Nephron (organoid): ENCODE measurements around the gene HOXA2.

Experiments
- H3K27ac Mint-ChIP-seq, 3 experiments: 2 replicates each; pipeline ENCODE4 v1.8.0; 2020; ENCODE audit warnings: mixed read lengths in 3 of 3, mild to moderate bottlenecking in 2 of 3, moderate library complexity in 1 of 3
- H3K27me3 Mint-ChIP-seq: 2 replicates; pipeline ENCODE4 v1.8.0; 2021; ENCODE audit warnings: low read depth, mild to moderate bottlenecking, moderate library complexity, mixed read lengths
- H3K36me3 Mint-ChIP-seq: 2 replicates; pipeline ENCODE4 v1.8.0; 2020; ENCODE audit warnings: low read depth, mixed read lengths
- H3K4me1 Mint-ChIP-seq: 2 replicates; pipeline ENCODE4 v1.8.0; 2020; ENCODE audit warnings: mixed read lengths
- H3K4me3 Mint-ChIP-seq, 3 experiments: 2 replicates each; pipeline ENCODE4 v1.8.0; 2020; ENCODE audit warnings: mild to moderate bottlenecking in 3 of 3, mixed read lengths in 3 of 3, moderate library complexity in 2 of 3
- H3K9me3 Mint-ChIP-seq: 2 replicates; pipeline ENCODE4 v1.8.0; 2020; ENCODE audit warnings: mixed read lengths
- TF ChIP-seq, protein P1 (sequence below), 3 experiments: fragments of 200-600 bp; sonication (generic); IDR thresholded peaks; one replicate each; pipeline ENCODE4 v1.5.0; 2021; ENCODE audit warnings: antibody characterized with exemption in 3 of 3; ENCODE audit not compliant: unreplicated experiment in 3 of 3

Gene HOXA2

DNA sequence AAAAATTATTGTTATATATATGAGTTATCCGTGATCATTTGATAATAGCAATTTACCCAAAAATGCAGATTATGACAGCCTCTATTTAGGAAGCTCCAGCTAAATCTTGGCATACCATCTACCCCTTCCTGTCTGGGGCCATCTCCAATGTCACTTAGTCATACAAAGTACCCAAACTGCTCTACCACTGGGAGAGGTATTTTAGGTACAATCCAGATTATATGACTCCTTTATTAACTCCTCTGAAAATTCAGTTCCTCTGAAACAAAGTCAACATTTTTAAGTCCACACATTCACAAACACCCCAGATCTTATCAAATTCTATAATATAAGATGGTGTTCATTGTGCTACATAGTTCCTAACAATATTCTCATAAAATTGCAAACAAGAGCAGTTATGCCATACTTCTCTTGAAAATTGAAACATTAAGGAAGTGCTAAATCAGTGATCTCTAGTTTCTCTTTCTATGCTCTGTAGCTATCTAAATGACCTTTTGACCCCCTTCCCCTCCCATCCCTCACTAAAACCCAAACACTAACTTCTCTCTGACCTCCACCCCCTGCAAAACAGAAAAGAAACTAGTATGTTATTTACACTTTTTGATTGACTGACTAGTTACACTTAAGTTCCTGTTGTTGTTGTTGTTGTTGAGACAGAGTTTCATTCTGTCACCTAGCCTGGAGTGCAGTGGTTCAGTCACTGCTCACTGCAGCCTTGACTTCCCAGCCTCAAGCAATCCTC, 23.1 kb downstream of the HOXA2 start:
- Mint-ChIP-seq H3K27ac (no peak overlapping the region), H3K36me3 (no peaks in the 10 kb centered on the region), H3K27me3 (no peaks in the 10 kb centered on the region), H3K4me3 (no peak overlapping the region), H3K4me1 (peaks cover 18% of the 10 kb centered on the region), H3K9me3 (peaks cover 4% of the 10 kb centered on the region)
- TF ChIP-seq, protein P1, sequence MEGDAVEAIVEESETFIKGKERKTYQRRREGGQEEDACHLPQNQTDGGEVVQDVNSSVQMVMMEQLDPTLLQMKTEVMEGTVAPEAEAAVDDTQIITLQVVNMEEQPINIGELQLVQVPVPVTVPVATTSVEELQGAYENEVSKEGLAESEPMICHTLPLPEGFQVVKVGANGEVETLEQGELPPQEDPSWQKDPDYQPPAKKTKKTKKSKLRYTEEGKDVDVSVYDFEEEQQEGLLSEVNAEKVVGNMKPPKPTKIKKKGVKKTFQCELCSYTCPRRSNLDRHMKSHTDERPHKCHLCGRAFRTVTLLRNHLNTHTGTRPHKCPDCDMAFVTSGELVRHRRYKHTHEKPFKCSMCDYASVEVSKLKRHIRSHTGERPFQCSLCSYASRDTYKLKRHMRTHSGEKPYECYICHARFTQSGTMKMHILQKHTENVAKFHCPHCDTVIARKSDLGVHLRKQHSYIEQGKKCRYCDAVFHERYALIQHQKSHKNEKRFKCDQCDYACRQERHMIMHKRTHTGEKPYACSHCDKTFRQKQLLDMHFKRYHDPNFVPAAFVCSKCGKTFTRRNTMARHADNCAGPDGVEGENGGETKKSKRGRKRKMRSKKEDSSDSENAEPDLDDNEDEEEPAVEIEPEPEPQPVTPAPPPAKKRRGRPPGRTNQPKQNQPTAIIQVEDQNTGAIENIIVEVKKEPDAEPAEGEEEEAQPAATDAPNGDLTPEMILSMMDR (IDR thresholded peaks at IDR 0.05; ENCODE audit: unreplicated experiment in 3 of 3) = no peak

- no peaks in the 10 kb centered on the region for H3K36me3 Mint-ChIP-seq
- no peak overlapping the region for H3K4me3 Mint-ChIP-seq
- H3K9me3 Mint-ChIP-seq = peaks cover 6% of the 10 kb centered on the region
- TF ChIP-seq, protein P1 (IDR thresholded peaks at IDR 0.05; ENCODE audit: unreplicated experiment in 3 of 3) = no peak
- H3K27ac Mint-ChIP-seq = no peak overlapping the region
- no peaks in the 10 kb centered on the region for H3K27me3 Mint-ChIP-seq
- peaks cover 18% of the 10 kb centered on the region for H3K4me1 Mint-ChIP-seq
Observed at GRCh38 chr7:27078616-27079233, 23.8 kb downstream of the HOXA2 start.

DNA sequence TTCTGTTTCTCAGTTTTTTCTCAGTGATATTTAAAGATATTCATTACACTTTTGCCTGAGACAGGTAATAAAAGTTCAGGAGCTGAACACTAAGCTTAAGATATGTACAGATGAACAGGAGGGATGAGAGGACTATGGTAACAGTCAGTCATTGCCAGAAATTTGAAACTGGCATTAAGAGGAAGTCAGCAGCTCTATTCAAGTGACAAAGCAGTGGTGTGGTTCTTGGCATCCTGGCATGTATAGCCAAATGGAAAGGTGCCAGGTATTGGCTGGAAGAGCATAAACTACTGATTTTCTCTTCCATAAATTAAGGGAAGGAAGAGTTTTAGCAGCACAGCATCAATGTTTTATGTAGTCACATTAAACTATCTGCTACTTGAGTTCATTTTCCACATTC, 29.4 kb downstream of the HOXA2 start:
- Mint-ChIP-seq H3K9me3 (peaks cover 6% of the 10 kb centered on the region), H3K4me1 (peaks cover 12% of the 10 kb centered on the region), H3K36me3 (no peaks in the 10 kb centered on the region), H3K27ac (no peak overlapping the region), H3K4me3 (no peak overlapping the region), H3K27me3 (no peaks in the 10 kb centered on the region)
- TF ChIP-seq, protein P1 (IDR thresholded peaks at IDR 0.05; ENCODE audit: unreplicated experiment in 3 of 3) = no peak

DNA sequence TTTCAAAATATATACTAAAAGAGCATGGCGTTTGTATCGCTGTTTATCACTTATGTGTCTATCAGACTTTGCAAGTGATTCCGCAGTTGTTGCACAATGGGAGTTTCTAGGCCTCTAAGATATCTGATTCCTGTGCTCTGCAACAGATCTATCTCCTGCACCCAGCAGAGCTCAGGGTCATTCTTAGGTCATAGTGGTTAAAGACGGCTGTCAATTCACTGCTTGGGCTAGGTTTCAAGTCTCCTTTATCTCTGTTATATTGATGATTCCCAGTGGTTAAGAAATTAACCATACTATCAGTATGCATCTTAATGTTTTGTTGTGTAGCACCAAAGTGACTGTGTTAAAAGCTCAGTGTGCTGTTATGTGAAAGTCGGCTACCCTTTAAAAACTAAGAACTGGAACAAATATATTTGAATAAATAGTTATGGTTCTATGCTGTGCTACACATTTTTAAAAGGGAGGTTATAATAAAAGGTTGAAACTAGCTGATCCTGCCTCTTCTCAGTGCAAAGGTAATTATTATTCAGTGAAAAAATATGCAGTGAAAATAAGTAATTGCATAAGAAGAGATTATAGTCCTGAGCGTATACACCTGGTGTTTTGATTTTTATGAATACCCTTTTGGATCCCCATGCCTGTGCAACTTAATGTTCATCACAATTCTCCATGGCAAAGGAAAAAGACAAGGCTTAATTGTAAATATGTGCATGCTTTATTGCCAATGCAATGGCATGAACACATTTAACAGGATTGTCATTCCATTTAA, 30.7 kb downstream of the HOXA2 start:
- H3K36me3 Mint-ChIP-seq = no peaks in the 10 kb centered on the region
- H3K27me3 Mint-ChIP-seq = no peaks in the 10 kb centered on the region
- peaks cover 12% of the 10 kb centered on the region for H3K4me1 Mint-ChIP-seq
- TF ChIP-seq, protein P1 (IDR thresholded peaks at IDR 0.05; ENCODE audit: unreplicated experiment in 3 of 3) = no peak
- H3K9me3 Mint-ChIP-seq = peaks cover 6% of the 10 kb centered on the region
- no peak overlapping the region for H3K4me3 Mint-ChIP-seq
- H3K27ac Mint-ChIP-seq = no peak overlapping the region

DNA sequence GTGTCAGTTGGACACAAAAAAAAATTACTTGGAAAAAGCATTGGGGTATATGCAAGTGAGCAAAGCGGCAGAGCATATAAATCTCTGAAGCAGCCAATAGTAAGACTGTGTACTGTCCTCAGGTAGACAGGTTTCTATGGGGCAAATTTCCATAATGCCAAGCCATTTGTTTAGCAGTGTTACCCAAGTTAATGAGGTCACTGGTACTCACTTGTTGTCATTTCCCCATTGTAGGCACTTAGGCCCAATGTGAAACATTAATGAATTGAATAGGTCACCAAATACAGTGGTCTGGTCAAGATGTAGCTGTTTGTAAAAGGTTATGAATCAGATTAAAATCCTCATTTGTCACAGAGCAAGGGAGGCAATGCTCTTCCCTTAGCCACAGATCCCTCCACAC, 34.2 kb downstream of the HOXA2 start:
- no peaks in the 10 kb centered on the region for H3K9me3 Mint-ChIP-seq
- no peaks in the 10 kb centered on the region for H3K27me3 Mint-ChIP-seq
- peaks cover 19% of the 10 kb centered on the region for H3K4me1 Mint-ChIP-seq
- H3K36me3 Mint-ChIP-seq = no peaks in the 10 kb centered on the region
- H3K4me3 Mint-ChIP-seq = no peak overlapping the region
- no peak overlapping the region for H3K27ac Mint-ChIP-seq
- TF ChIP-seq, protein P1 (IDR thresholded peaks at IDR 0.05; ENCODE audit: unreplicated experiment in 3 of 3) = no peak
